ENCODE results near the gene RASAL1.

RASAL1 gene

GRCh38 chr12:113081873-113082272, 53.7 kb downstream of the RASAL1 start:
- TF ChIP-seq CTCF (conservative IDR thresholded peaks at IDR 0.05; ENCODE audit: low read depth, low read length) = no peak
- no peak for DNase-seq (ENCODE audit: low read depth)

GRCh38 chr12:113077859-113078255, 57.7 kb downstream of the RASAL1 start:
- DNase-seq (ENCODE audit: low read depth) = no peak
- TF ChIP-seq CTCF (conservative IDR thresholded peaks at IDR 0.05; ENCODE audit: low read depth, low read length) = no peak
- no peak overlapping the region for H3K4me3 ChIP-seq (ENCODE audit: low read length)

More at GRCh38 chr12:113081873-113082272, 53.7 kb downstream of the RASAL1 start:
- H3K4me3 ChIP-seq (ENCODE audit: low read length) = no peak overlapping the region

- no peak for TF ChIP-seq CTCF (conservative IDR thresholded peaks at IDR 0.05; ENCODE audit: low read depth, low read length)
- no peak for DNase-seq (ENCODE audit: low read depth)
- H3K4me3 ChIP-seq (ENCODE audit: low read length) = no peak overlapping the region
Observed at GRCh38 chr12:113077057-113077858, 58.3 kb downstream of the RASAL1 start.

- no peak for TF ChIP-seq CTCF (conservative IDR thresholded peaks at IDR 0.05; ENCODE audit: low read depth, low read length)
- H3K4me3 ChIP-seq (ENCODE audit: low read length) = no peak overlapping the region
- DNase-seq (ENCODE audit: low read depth) = no peak
Observed at GRCh38 chr12:113075137-113075683, 60.4 kb downstream of the RASAL1 start.

GRCh38 chr12:113073586-113073985, 62.0 kb downstream of the RASAL1 start:
- TF ChIP-seq CTCF (conservative IDR thresholded peaks at IDR 0.05; ENCODE audit: low read depth, low read length) = no peak
- no peak overlapping the region for H3K4me3 ChIP-seq (ENCODE audit: low read length)
- no peak for DNase-seq (ENCODE audit: low read depth)

- DNase-seq (ENCODE audit: low read depth) = no peak
- no peak for TF ChIP-seq CTCF (conservative IDR thresholded peaks at IDR 0.05; ENCODE audit: low read depth, low read length)
- H3K4me3 ChIP-seq (ENCODE audit: low read length) = no peak overlapping the region
Observed at GRCh38 chr12:113072136-113072535, 63.4 kb downstream of the RASAL1 start.
